CD4-positive, alpha-beta T cell (primary cell): ENCODE data around the gene CD58. TPM values are rescaled to one million over a fixed set of nuclear protein-coding genes. Genes with fewer than 3 reads are reported as not detected.

ENCODE experiments used
- ATAC-seq: fragments of 200-7000 bp; cut with Tn5 transposase; one replicate; pipeline ENCODE4 v1.10.0; 2022; ENCODE audit warnings: mild to moderate bottlenecking; ENCODE audit not compliant: poor library complexity
- CTCF ChIA-PET: fragments of 350-600 bp; sonication (Branson Sonifier 250); formaldehyde crosslinking; loops from one replicate; lab custom pipeline; 2021; ENCODE audit warnings: antibody characterized with exemption, inconsistent platforms; lab: Charles Lee
- POLR2A ChIA-PET: fragments of 350-600 bp; sonication (Branson Sonifier 250); formaldehyde crosslinking; loops from one replicate; lab custom pipeline; 2021; ENCODE audit warnings: antibody characterized with exemption, inconsistent platforms; lab: Charles Lee
- DNase-seq, 14 experiments: peaks; one replicate each; pipeline ENCODE4 v3.0.0-alpha.2; 2013 to 2020; ENCODE audit warnings: mixed read lengths in 2 of 14
- H3K27ac ChIP-seq, 2 donors: one replicate each; pipeline versions ENCODE4 v1.5.1 to v1.7.0; 2013; ENCODE audit warnings: low read length in 2 of 2, low read depth in 1 of 2, mild to moderate bottlenecking in 1 of 2
- H3K27me3 ChIP-seq, 2 experiments: 1 replicate in 1 of 2; 2 replicates in 1 of 2; pipeline versions ENCODE4 v1.6.1 to v1.7.0; 2013; ENCODE audit warnings: low read length in 2 of 2, control low read depth in 1 of 2, mild to moderate bottlenecking in 1 of 2, moderate library complexity in 1 of 2; ENCODE audit not compliant: insufficient read depth in 2 of 2, control insufficient read depth in 1 of 2
- H3K36me3 ChIP-seq: one replicate; pipeline ENCODE4 v1.6.1; 2013; ENCODE audit warnings: low read length, control low read depth; ENCODE audit not compliant: insufficient read depth
- H3K4me1 ChIP-seq: one replicate; pipeline ENCODE4 v1.6.1; 2013; ENCODE audit warnings: low read length, control low read depth; ENCODE audit not compliant: insufficient read depth
- H3K4me3 ChIP-seq: one replicate; pipeline ENCODE4 v1.5.1; 2013; ENCODE audit warnings: mild to moderate bottlenecking, low read length, moderate library complexity
- H3K9me3 ChIP-seq, 2 experiments: 1 replicate in 1 of 2; 2 replicates in 1 of 2; pipeline versions ENCODE4 v1.6.1 to v1.7.0; 2013; ENCODE audit warnings: low read length in 2 of 2, mild to moderate bottlenecking in 2 of 2, control low read depth in 1 of 2, moderate library complexity in 1 of 2; ENCODE audit not compliant: control insufficient read depth in 1 of 2, insufficient read depth in 1 of 2
- H3K27ac Mint-ChIP-seq: one replicate; pipeline ENCODE4 v1.8.0; 2020; ENCODE audit warnings: mixed read lengths
- H3K27me3 Mint-ChIP-seq: one replicate; pipeline ENCODE4 v1.8.0; 2021; ENCODE audit warnings: mixed read lengths
- H3K36me3 Mint-ChIP-seq: one replicate; pipeline ENCODE4 v1.8.0; 2021; ENCODE audit warnings: low read depth, mixed read lengths
- H3K4me1 Mint-ChIP-seq: one replicate; pipeline ENCODE4 v1.8.0; 2021; ENCODE audit warnings: low read depth, mixed read lengths
- H3K4me3 Mint-ChIP-seq: one replicate; pipeline ENCODE4 v1.8.0; 2020; ENCODE audit warnings: mild to moderate bottlenecking, mixed read lengths
- H3K9me3 Mint-ChIP-seq: one replicate; pipeline ENCODE4 v1.8.0; 2020; ENCODE audit warnings: mixed read lengths
- CTCF ChIP-seq: fragments of 200-600 bp; IDR thresholded peaks from one replicate; pipeline ENCODE4 v1.8.0; 2022; ENCODE audit warnings: antibody characterized with exemption, mild to moderate bottlenecking
- intact Hi-C, 2 experiments: fragments of 100-400 bp; cut with DNase I in 1 of 2; cut with micrococcal nuclease in 1 of 2; formaldehyde crosslinking; loops; one replicate each; pipeline versions ENCODE4 v1.15.1 to v1.9.0; 2023 to 2025; cut with DNase I, micrococcal nuclease
- total RNA-seq, 174 experiments: library from RNA in 2 of 174; stranded (reverse) in 2 of 174; gene quantifications; one replicate each; pipeline ENCODE4 v1.2.3 and lab custom pipeline; 2021 to 2026

Gene CD58
- total RNA-seq, 2 experiments from 2014 or later = 4.2 to 5.7 TPM

- POLR2A ChIA-PET = interaction anchor here (0.8 kb wide), 1 partner anchor 267 kb away, joined by 4 read pairs; no protein-coding TSS in a partner anchor
- H3K36me3 ChIP-seq = no peaks in the 10 kb centered on the region
- TF ChIP-seq CTCF = no peak
- H3K27ac ChIP-seq = no peak overlapping the region
- H3K4me1 ChIP-seq = no peaks in the 10 kb centered on the region
- H3K9me3 ChIP-seq = no peaks in the 10 kb centered on the region
- H3K4me3 ChIP-seq = no peak overlapping the region
- no peak overlapping the region for H3K27ac Mint-ChIP-seq
- H3K9me3 Mint-ChIP-seq = no peaks in the 10 kb centered on the region
- no peak for DNase-seq
- H3K27me3 Mint-ChIP-seq = no peaks in the 10 kb centered on the region
- no peaks in the 10 kb centered on the region for H3K4me1 Mint-ChIP-seq
- H3K36me3 Mint-ChIP-seq = no peaks in the 10 kb centered on the region
- CTCF ChIA-PET = no interaction called here
- intact Hi-C loops = no loop called here
- H3K27me3 ChIP-seq = no peaks in the 10 kb centered on the region
- no peak overlapping the region for H3K4me3 Mint-ChIP-seq
- ATAC-seq = no peak
Observed at GRCh38 chr1:116472431-116472961, 98.3 kb downstream of the CD58 start.

- Histone ChIP-seq H3K27me3 (no peaks in the 10 kb centered on the region), H3K4me3 (no peak overlapping the region), H3K9me3 (no peaks in the 10 kb centered on the region), H3K4me1 (no peaks in the 10 kb centered on the region), H3K36me3 (no peaks in the 10 kb centered on the region), H3K27ac (no peak overlapping the region)
- CTCF ChIA-PET = no interaction called here
- DNase-seq (no peak), ATAC-seq (no peak)
- POLR2A ChIA-PET = no interaction called here
- Mint-ChIP-seq H3K36me3 (no peaks in the 10 kb centered on the region), H3K27ac (no peak overlapping the region), H3K9me3 (no peaks in the 10 kb centered on the region), H3K4me1 (no peaks in the 10 kb centered on the region), H3K4me3 (no peak overlapping the region), H3K27me3 (peaks cover 5% of the 10 kb centered on the region)
- intact Hi-C loops = no loop called here
- TF ChIP-seq CTCF = no peak
Observed at GRCh38 chr1:116471241-116471640, 99.6 kb downstream of the CD58 start.

GRCh38 chr1:116470671-116471070 is 100.2 kb downstream of the CD58 start:
- H3K36me3 ChIP-seq = no peaks in the 10 kb centered on the region
- peaks cover 5% of the 10 kb centered on the region for H3K27me3 Mint-ChIP-seq
- no peaks in the 10 kb centered on the region for H3K9me3 Mint-ChIP-seq
- ATAC-seq (no peak), DNase-seq (no peak)
- H3K4me1 ChIP-seq = no peaks in the 10 kb centered on the region
- H3K4me1 Mint-ChIP-seq = no peaks in the 10 kb centered on the region
- no peak overlapping the region for H3K27ac Mint-ChIP-seq
- no peaks in the 10 kb centered on the region for H3K9me3 ChIP-seq
- H3K27ac ChIP-seq = no peak overlapping the region
- no peak overlapping the region for H3K4me3 Mint-ChIP-seq
- ChIA-PET CTCF (no interaction called here), POLR2A (no interaction called here)
- H3K27me3 ChIP-seq = no peaks in the 10 kb centered on the region
- intact Hi-C loops = no loop called here
- H3K36me3 Mint-ChIP-seq = no peaks in the 10 kb centered on the region
- H3K4me3 ChIP-seq = no peak overlapping the region
- no peak for TF ChIP-seq CTCF
